Neural cell (in vitro differentiated cells): ENCODE data around the gene RAB6A. TPM values are rescaled to one million over a fixed set of nuclear protein-coding genes. Genes with fewer than 3 reads are reported as not detected.

Experiments used
- H2AFZ ChIP-seq: fragments of 200-600, 300-800 bp; sonication (generic), shearing (Covaris generic); 2 replicates; pipeline ENCODE4 v1.6.0; 2014; ENCODE audit warnings: low read depth, mild to moderate bottlenecking, antibody characterized with exemption, low read length, moderate library complexity
- H3F3A ChIP-seq: fragments of 200-600 bp; shearing (Covaris generic); 2 replicates; pipeline ENCODE4 v1.6.1; 2016; ENCODE audit warnings: mild to moderate bottlenecking, moderate library complexity, mixed read lengths, antibody characterized with exemption, low read length; ENCODE audit not compliant: insufficient read depth, poor library complexity, severe bottlenecking
- H3K27ac ChIP-seq: fragments of 200-600, 300-800 bp; sonication (generic), shearing (Covaris generic); 2 replicates; pipeline ENCODE4 v1.5.1; 2014; ENCODE audit warnings: mild to moderate bottlenecking, low read length, moderate library complexity
- H3K27me3 ChIP-seq: fragments of 300-800, 200-600 bp; sonication (generic), shearing (Covaris generic); 2 replicates; pipeline ENCODE4 v1.6.0; 2014; ENCODE audit warnings: mild to moderate bottlenecking, low read depth, low read length, moderate library complexity; ENCODE audit not compliant: insufficient read depth
- H3K36me3 ChIP-seq: fragments of 300-800, 200-600 bp; sonication (generic), shearing (Covaris generic); 2 replicates; pipeline ENCODE4 v1.5.1; 2014; ENCODE audit warnings: mild to moderate bottlenecking, antibody characterized with exemption, low read length, moderate library complexity; ENCODE audit not compliant: insufficient read depth
- H3K4me2 ChIP-seq: fragments of 300-800, 200-600 bp; sonication (generic), shearing (Covaris generic); 2 replicates; pipeline ENCODE4 v1.6.0; 2014; ENCODE audit warnings: mild to moderate bottlenecking, low read length
- H3K4me3 ChIP-seq: fragments of 300-800, 200-600 bp; sonication (generic), shearing (Covaris generic); 2 replicates; pipeline ENCODE4 v1.5.1; 2014; ENCODE audit warnings: mild to moderate bottlenecking, low read length, moderate library complexity
- H3K79me2 ChIP-seq: fragments of 200-600 bp; shearing (Covaris generic); replicated peaks from 2 replicates; pipeline ENCODE4 v1.6.0; 2014; ENCODE audit warnings: mild to moderate bottlenecking, low read length, moderate library complexity; ENCODE audit not compliant: insufficient read depth
- H3K9ac ChIP-seq: fragments of 300-800, 200-600 bp; sonication (generic), shearing (Covaris generic); 2 replicates; pipeline ENCODE4 v1.6.1; 2016; ENCODE audit warnings: mild to moderate bottlenecking, low read length, mixed read lengths
- H3K9me2 ChIP-seq: fragments of 200-600 bp; shearing (Covaris generic); 2 replicates; pipeline ENCODE4 v1.6.1; 2016; ENCODE audit warnings: mild to moderate bottlenecking, low read length, mixed read lengths; ENCODE audit not compliant: insufficient read depth
- H3K9me3 ChIP-seq: fragments of 200-600, 300-800 bp; sonication (generic), shearing (Covaris generic); 2 replicates; pipeline ENCODE4 v1.6.1; 2016; ENCODE audit warnings: mild to moderate bottlenecking, mixed run types, low read length, moderate library complexity, mixed read lengths
- H4K20me1 ChIP-seq: fragments of 200-600 bp; shearing (Covaris generic); 2 replicates; pipeline ENCODE4 v1.6.1; 2016; ENCODE audit warnings: mild to moderate bottlenecking, mixed run types; ENCODE audit not compliant: insufficient read depth
- CTCF ChIP-seq: fragments of 450-650 bp; IDR thresholded peaks from 2 replicates; pipeline ENCODE4 v1.5.1; 2014; ENCODE audit warnings: antibody characterized with exemption, mild to moderate bottlenecking, moderate library complexity; ENCODE audit not compliant: poor library complexity, severe bottlenecking
- EP300 ChIP-seq: fragments of 450-650 bp; conservative IDR thresholded peaks from 2 replicates; pipeline ENCODE4 v1.6.1; 2014; ENCODE audit warnings: antibody characterized with exemption, mild to moderate bottlenecking, moderate library complexity; ENCODE audit not compliant: poor library complexity, severe bottlenecking
- EZH2 ChIP-seq: fragments of 200-600, 300-800 bp; shearing (Covaris generic), sonication (generic); IDR thresholded peaks from 2 replicates; pipeline ENCODE4 v1.6.1; 2014; ENCODE audit warnings: antibody characterized with exemption, low read length, borderline replicate concordance, mild to moderate bottlenecking; ENCODE audit not compliant: insufficient read depth, poor library complexity, severe bottlenecking
- MXI1 ChIP-seq: fragments of 450-650 bp; conservative IDR thresholded peaks from 2 replicates; pipeline ENCODE4 v1.6.1; 2014; ENCODE audit warnings: antibody characterized with exemption, mild to moderate bottlenecking; ENCODE audit not compliant: poor library complexity, severe bottlenecking
- POLR2AphosphoS5 ChIP-seq: IDR thresholded peaks from 2 replicates; pipeline ENCODE4 v1.6.1; 2012
- RAD21 ChIP-seq: fragments of 450-650 bp; conservative IDR thresholded peaks from 2 replicates; pipeline ENCODE4 v1.6.1; 2014; ENCODE audit warnings: antibody characterized with exemption, mild to moderate bottlenecking, moderate library complexity
- SMC3 ChIP-seq: fragments of 450-650 bp; conservative IDR thresholded peaks from 2 replicates; pipeline ENCODE4 v1.6.1; 2014; ENCODE audit warnings: antibody characterized with exemption, mild to moderate bottlenecking, moderate library complexity; ENCODE audit not compliant: poor library complexity
- TAF1 ChIP-seq: IDR thresholded peaks from 2 replicates; pipeline ENCODE4 v1.6.1; 2012; ENCODE audit warnings: low read depth
- polyA plus RNA-seq: library from polyadenylated mRNA; depleted of rRNA; stranded (reverse); fragments of >200 nt; gene quantifications from 2 replicates; pipeline ENCODE4 v1.2.3, GENCODE V29; 2014
- TF ChIP-seq, protein P1 (sequence below): IDR thresholded peaks from 2 replicates; pipeline ENCODE4 v1.6.1; 2012; ENCODE audit warnings: borderline replicate concordance

The RAB6A gene
- polyA plus RNA-seq, 1 donor from 2014 or later = 155 TPM

- H3K9me2 ChIP-seq = no peaks in the 10 kb centered on the region
- H3K27ac ChIP-seq = peak overlapping the region; percentile 87
- H3K79me2 ChIP-seq = peaks cover 55% of the 10 kb centered on the region
- H3K27me3 ChIP-seq = no peaks in the 10 kb centered on the region
- peak overlapping the region; percentile 89 for H3K9ac ChIP-seq
- H2AFZ ChIP-seq = peak overlapping the region; percentile 40
- H3F3A ChIP-seq = no peaks in the 10 kb centered on the region
- peaks cover 10% of the 10 kb centered on the region for H4K20me1 ChIP-seq
- peak overlapping the region; percentile 89 for H3K4me2 ChIP-seq
- H3K9me3 ChIP-seq = no peaks in the 10 kb centered on the region
- peak; percentile 19 for TF ChIP-seq MXI1
- TF ChIP-seq SMC3 = peak; percentile 40
- peak; percentile 60 for TF ChIP-seq RAD21
- no peak for TF ChIP-seq EZH2
- TF ChIP-seq EP300 = peak; percentile 14
- TF ChIP-seq CTCF = peak; percentile 69
- no peak for TF ChIP-seq POLR2AphosphoS5
- H3K36me3 ChIP-seq = no peaks in the 10 kb centered on the region
- peak overlapping the region; percentile 67 for H3K4me3 ChIP-seq
These were observed 1.2 kb downstream of the RAB6A start for GRCh38 chr11:73759610-73760134.

DNA sequence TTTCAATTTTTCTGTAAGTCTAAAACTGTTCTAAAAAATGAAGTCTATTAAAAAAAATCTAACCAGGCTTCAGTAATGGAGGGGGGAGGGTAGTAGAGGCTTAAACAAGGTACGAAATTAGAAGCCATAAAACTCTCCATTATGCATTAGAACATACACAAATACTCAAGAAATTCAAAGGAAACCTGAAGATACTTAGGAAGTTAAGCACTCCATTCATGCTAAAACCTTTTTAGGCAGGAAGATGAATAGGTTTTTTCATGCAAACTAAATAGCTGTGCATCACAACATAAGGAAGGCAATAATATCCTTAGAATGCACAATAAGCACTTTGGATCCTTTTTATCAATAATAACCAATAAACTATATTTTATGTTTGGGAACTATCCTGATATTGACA is 2.4 kb downstream of the RAB6A start:
- H3K79me2 ChIP-seq = peaks cover 67% of the 10 kb centered on the region
- no peaks in the 10 kb centered on the region for H3F3A ChIP-seq
- H3K4me2 ChIP-seq = peak overlapping the region; percentile 89
- TF ChIP-seq EZH2 (no peak), TAF1 (no peak), RAD21 (no peak), SMC3 (no peak), CTCF (no peak)
- TF ChIP-seq, protein P1, sequence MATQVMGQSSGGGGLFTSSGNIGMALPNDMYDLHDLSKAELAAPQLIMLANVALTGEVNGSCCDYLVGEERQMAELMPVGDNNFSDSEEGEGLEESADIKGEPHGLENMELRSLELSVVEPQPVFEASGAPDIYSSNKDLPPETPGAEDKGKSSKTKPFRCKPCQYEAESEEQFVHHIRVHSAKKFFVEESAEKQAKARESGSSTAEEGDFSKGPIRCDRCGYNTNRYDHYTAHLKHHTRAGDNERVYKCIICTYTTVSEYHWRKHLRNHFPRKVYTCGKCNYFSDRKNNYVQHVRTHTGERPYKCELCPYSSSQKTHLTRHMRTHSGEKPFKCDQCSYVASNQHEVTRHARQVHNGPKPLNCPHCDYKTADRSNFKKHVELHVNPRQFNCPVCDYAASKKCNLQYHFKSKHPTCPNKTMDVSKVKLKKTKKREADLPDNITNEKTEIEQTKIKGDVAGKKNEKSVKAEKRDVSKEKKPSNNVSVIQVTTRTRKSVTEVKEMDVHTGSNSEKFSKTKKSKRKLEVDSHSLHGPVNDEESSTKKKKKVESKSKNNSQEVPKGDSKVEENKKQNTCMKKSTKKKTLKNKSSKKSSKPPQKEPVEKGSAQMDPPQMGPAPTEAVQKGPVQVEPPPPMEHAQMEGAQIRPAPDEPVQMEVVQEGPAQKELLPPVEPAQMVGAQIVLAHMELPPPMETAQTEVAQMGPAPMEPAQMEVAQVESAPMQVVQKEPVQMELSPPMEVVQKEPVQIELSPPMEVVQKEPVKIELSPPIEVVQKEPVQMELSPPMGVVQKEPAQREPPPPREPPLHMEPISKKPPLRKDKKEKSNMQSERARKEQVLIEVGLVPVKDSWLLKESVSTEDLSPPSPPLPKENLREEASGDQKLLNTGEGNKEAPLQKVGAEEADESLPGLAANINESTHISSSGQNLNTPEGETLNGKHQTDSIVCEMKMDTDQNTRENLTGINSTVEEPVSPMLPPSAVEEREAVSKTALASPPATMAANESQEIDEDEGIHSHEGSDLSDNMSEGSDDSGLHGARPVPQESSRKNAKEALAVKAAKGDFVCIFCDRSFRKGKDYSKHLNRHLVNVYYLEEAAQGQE = no peak
- H3K27ac ChIP-seq = peak overlapping the region; percentile 87
- no peaks in the 10 kb centered on the region for H3K9me2 ChIP-seq
- no peaks in the 10 kb centered on the region for H3K9me3 ChIP-seq
- H3K27me3 ChIP-seq = no peaks in the 10 kb centered on the region
- H2AFZ ChIP-seq = no peak overlapping the region
- peak overlapping the region; percentile 89 for H3K9ac ChIP-seq
- H3K36me3 ChIP-seq = no peaks in the 10 kb centered on the region
- peaks cover 14% of the 10 kb centered on the region for H4K20me1 ChIP-seq
- H3K4me3 ChIP-seq = peak overlapping the region; percentile 67
